GM19351 (cell line): ENCODE results near the gene ACTR3.

ENCODE experiments used
- ATAC-seq: cut with Tn5 transposase; IDR thresholded peaks from one replicate; pipeline ENCODE4 v1.9.1; 2021; ENCODE audit warnings: mild to moderate bottlenecking, moderate library complexity; ENCODE audit not compliant: unreplicated experiment

The ACTR3 gene

DNA sequence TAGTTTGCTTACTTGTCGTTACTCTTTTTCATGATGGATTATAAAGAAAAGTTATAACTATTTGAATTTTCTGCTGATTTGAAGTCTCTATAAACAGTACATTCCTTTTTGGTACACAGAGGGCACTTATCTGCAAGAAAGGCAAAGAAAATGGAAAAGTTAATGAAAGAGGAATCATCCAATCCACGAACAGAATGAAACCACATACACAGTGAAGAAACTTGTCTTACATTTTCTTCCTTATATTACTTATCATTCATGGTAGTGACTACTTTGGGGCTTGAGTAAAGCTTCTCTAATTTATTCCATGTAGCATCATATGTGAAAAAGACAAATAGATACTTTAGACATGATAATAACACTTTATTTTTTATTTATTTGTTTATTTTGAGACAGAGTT, 14.8 kb upstream of the ACTR3 start:
- no peak for ATAC-seq

DNA sequence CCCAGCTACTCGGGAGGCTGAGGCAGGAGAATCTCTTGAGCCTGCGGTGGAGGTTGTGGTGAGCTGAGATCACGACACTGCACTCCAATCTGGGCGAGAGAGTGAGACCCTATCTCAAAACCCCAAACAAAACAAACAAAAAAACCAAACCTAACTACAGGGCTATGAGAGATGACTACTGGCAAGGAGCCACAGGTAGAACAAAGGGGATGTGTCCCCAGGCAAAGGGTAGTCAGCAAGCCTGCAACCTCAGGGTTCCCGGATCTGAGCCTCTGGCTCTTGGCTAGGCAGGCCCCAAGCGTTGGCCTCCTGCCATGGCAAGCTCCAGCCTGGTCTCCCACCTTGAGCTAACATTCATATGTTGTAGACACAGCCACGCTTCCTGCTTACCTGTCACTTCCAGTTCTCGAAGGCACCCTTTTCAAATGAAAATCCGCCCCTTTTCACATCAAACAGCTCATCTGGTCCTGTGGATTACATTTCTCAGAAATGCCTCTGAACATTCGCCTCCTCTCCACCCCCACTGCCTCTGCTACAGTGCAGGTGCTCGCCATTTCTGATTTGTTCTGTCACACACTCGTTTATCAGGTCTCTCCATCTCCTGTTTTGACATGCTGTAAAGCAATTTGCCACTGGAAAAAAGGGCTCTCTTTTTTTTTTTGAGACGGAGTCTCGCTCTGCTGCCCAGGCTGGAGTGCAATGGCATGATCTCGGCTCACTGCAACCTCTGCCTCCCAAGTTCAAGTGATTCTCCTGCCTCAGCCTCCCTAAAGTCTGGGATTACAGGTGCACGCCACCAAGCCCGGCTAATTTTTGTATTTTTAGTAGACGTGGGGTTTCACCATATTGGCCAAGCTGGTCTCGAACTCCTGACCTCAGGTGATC, 13.1 kb upstream of the ACTR3 start:
- ATAC-seq: no peak

DNA sequence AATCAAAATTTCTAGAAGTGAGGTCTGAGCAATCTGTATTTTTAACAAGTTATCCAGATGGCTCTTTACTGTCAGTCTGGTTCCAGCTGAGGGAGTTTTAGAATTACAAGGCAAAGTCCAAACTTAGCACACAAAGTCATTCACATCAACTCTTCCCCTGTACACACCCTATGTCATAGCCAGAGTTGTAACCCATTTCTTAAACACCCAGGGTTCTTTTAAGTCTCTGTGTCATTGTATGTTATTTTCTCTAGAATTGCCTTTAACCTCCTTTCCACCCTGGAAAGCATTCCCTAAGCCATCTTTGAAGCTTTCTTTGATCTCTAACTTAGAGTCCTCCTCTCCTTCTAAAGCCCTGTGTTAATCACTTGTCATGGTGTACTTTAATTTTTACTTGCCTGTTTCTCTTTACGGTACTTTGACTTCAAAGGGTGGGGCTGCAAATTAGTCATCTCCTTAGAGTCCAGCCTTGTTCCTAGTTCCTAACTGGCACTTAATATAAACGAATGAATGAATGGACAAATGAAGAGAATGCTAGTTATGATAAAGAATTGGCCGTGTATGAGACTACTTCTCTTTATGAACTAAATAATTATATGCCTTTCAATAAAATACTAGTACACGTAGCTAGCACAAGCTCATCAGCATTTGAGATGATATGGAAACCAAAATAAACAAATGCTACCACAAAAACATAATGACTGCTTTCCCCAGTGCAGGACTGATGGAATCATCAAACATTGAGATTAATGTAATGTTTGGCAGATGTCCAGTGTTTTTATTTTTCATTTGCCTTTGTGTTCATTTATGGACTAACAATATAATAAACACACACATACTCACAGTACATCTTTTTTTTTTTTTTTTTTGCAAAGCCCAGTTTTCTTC, 11.9 kb upstream of the ACTR3 start:
- ATAC-seq: no peak

DNA sequence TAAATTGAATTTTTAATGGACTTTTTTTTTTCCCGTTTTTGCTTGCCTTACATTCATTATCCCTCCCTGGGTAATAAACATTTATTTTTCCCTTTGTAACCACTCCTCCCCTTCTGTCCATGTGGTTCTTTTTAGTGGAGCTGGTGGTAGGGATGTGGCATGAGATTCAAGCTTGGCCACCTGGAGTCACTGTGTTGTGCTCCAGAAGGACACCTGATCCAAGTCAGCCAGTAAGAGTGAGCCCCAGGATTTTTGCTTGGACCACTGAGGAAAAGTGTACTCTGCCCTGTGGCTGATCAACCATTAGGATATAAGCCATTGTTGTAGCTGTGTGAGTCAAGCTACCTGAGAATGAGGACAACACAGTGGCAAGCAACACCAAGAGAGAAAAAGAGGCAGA, 11.1 kb upstream of the ACTR3 start:
- no peak for ATAC-seq

DNA sequence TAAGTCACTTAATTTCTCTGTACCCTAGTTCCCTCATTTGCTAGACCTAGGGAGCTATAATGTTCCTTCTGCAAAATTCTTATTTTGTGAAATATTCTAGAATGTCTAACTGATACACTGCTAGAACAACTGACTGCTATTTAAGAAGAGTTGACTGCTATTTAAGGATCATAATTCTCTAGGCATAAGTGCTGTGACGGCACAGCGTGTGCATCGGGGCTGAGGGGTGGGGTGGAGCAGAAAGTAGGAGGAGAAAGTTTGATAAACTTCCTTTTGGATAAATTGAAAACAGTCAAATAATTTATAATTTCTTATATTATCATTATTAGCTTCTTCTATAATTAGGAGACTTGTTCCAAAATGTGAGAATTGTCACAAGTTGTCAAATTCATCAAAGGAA, 10.4 kb upstream of the ACTR3 start:
- no peak for ATAC-seq

DNA sequence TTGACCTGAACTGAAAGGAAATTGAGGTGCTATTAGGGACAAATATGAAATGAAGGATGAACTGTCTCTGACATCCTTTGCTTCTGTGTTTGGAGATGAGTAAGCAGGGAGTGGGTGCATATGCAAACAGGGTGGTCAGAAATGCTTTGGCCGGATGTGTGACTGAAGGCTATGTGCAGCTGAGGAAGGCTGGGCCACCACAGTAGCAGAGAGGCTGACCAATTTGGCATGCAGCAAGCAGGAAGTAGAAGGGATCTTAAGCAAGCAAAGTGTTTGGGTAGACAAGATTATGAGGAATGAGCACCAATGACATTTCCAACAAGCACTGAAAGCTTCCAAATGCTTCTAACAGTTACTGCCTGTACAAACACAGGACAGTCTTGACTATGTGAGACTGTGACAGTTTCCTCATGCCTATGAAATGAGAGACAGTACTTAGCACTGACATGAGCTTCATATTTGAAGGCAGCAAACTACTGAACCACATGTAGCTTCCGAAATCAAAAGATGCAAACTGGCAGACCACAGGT, 3.3 kb upstream of the ACTR3 start:
- ATAC-seq: peak; percentile 71

DNA sequence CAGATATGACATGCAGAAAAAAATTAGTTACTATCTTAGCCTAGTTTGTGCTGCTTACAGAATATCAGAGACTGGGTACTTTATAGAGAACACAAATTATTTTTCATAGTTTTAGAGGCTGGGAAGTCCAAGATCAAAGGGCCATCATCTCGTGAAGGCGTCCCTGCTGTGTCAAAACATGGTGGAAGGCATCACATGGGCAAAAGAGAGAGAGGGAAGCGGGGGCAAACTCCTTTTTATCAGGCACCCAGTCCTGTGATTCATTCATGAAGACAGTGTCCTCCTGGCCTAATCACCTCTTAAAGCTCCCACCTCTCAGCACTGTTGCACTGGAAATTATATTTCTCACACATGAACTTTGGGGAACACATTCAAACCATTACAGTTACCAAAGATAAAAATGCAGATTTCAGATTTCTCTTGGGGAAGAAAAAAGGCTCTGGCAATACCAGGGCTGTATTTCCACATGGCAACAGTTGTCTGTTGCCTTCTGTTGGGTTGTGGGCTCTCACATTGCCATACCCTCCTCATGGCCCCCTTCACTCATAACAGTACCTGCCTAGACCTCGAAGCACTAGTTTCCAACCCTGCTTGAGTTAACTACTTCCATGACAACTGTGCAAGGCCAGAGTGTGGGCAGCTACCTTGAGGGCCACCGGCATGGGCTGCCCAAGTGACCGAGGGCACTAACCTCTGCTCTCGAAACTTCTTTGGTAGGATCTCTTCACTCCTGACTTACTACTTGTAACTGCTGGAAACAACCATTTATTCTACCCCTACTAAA, 2.7 kb upstream of the ACTR3 start:
- peak; percentile 0 for ATAC-seq

DNA sequence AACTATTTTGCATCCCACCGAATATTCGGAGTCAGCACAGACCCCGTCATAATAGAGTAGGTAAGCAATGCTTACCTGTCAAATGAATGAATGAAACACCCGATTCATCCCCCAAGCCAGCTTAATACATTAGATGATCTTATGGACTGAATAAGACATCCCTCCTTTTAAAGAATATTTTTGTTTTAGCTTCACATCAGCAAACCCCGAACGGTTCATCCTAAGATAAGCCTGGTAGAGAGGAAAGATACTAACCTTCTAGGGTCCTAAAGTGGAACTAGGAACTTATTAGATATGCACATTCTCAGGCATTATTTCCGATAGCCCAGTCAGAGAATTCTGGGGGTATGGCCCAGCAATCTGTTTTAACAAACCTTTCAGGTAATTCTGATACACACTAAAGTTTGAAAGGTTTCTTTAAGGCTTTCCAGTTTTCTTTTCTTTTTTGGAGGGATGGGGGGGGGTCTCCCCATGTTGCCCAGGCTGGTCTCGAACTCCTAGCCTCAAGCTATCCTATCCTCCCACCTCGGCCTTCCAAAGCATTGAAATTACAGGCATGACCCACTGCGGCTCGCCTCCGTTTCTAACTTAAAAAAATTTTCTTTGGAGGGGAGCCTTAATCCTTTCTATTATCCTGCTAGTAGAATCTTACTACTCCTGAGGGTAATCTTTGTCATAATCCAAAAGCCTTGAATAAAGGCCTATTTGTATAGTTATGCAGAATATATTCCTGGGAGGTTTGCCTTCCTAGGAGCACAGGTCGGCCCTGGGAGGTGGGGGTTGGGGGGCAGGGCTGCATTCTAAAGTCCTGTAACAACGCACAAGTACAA, 1.0 kb upstream of the ACTR3 start:
- no peak for ATAC-seq

DNA sequence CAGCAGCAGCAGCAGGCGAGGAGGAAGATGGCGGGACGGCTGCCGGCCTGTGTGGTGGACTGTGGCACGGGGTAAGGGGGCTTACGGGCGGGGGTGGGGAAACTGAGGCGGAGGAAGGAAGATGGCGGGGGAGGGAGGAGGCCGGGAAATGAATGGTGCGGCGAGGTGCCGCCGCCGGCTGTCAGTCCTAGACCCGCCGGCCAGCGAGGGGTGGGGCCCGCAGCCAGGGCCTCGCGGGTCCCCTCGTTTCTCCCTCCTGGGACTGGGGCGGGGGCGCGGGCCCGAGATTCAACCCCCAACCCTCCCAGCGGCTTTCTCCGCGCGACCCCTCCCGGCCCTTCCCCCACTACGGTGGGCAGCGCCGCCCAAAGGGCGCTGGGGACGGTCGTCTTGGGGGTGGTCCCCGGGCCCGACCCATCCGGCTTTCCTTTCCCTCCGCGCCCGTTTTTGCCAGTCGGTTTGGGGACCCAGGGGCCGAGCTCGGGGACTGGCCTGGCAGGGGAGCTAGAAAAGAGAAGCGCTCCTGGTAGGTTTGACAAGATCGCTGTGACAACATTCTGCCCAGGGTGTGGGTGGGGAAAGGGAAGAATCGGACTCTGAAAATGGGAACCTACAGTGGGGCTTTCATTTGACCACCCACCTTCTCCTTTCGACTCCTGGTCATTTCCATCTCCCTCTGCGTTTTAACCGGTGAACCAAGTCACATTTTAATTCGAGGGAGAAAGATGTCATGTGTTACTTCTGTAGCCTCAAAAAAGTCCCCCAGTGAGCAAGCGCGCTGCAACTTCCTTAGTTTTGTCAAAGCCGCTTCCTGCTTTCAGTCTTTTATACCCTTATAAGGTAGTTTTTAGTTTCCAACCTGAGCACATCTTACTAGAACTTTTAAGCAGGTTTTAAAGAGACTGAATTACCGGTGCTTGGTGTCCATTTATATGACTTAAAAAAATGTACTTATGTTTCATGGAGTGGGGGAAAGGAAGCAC, 655 bp downstream of the ACTR3 start:
- ATAC-seq: peak; percentile 26

DNA sequence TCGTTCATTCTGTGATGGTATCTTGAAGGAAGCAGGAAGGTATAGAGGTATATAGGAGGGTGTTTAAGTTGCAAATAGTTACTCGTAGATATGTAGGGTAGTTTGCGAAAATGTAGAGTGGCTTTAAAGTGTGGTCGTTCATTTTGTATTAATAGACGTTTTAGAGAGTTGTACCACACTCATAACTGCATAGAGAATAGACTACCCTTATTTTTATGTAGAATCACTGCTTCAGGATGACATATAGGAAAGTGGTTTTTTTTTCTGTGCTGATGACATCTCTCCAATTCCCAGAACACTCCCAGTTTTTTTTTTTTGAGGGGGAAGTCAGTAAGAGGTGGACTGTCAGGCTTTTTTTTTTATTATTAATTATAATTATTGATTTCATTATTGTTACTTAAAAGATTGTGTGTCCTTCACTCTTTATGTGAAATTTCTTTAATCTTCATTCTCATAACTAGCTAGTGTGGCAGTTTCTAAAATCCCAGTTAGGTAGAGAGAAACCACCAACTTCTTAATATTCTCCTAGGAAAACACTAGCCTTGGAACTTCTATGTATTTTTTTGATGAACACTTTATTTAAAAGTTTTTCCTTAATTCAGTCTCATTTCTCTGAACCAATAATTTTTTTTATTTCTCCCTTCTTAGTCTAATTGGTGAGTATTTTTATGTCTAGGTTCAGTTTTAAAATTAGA, 1.5 kb downstream of the ACTR3 start:
- ATAC-seq: no peak

DNA sequence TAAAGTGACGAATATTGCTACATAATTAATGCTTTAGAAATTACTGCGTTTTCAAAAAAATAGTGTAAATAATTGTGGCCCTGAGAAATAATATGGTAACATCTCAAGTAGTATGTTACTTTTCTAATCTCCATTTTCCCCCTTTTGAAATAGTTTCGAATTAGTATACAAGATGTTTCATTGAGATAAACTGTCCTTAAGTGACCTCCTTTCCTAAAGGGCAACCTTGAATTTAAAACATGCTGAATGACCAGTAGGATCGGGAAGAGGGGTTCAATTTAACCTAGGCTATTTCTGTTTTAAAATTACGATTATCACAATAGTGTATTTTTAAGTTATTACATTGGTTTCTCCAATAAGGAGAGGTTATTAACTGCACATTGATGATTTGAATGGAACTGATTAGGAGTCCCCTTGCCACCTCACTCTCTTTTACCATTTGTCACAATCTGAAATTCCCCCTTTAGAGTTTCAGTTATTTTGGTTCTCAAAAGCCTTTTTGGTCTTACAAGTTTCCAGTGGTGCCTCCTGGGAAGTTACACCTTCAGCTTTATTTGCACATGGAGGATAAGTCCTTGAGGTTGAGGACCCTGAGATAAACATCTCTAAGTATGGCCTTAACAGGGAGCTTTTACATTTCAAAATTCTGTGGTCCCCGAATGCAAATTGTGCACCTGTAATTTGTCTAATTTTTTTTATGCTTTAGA, 2.3 kb downstream of the ACTR3 start:
- ATAC-seq: no peak

DNA sequence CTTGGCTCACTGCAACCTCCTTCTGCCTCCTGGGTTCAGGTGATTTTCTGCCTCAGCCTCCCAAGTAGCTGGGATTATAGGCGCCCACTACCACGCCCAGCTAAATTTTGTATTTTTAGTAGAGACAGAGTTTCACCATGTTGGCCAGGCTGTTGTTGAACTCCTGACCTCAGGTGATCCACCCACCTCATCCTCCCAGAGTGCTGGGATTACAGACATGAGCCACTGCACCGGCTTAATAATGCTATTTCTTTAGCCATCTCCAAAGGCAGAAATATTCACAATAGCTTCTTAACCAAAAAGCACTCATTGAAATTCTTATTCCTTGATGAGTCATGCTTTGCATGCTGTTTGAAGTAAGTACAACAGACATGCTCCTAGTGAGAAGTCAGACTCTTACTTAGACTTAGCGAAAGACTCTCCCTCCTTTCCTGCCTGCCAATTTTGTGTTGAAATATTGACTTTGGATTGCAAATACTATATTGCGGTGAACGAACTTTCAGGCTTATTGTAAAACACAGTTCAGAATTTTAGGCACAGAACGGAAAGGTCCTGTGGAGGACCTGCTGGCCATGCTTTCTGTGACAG, 4.4 kb downstream of the ACTR3 start:
- ATAC-seq: no peak

DNA sequence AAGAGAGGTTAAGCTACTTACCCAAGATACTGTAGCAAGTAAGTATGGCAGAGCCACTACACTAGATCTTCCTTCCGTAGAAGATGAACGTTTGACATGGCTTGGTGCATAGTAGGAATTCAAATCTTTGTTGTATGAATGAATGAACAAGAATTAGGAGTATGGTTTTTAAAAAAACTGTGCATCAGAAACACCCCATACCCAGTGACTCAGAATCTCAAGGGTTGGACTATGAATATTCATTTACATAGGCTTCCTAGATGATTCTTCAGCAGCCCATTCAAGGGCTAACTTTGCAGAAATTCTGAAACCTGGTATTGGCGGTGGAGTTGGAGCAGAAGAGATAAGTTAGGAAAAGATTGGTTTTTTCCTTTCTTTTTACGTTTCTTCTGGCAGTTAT, 5.4 kb downstream of the ACTR3 start:
- no peak for ATAC-seq

DNA sequence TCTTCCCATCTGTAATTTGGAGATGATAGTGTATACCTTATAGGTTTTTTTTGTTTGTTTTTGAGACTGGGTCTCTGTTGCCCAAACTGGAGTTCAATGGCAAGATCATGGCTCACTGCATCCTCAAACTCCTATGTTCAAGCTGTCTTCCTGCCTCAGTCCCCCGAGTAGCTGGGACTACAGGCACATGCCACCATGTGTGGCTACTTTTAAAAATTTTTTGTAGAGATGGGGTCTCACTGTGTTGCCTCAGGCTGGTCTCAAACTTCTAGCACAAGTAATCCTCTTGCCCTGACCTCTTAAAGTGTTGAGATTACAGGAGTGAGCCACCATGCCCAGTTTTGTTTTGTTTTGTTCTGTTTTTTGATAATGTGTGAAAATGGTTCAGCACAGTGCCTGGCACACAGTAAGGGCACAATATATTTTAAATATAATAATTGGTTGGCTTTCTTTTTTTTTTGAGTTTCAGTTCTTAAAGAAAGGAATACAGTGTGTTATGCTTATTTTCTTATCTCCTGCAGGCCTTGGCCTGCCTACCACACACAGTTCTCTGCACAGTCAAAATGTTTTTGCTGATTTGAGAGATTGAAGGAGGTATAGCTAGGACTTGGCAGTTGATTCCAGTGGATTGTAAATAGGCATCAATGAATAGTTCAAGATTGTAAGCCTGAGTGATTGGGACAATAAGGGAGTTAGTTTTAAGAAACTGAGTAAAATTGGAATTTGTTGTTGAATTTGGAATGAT, 6.1 kb downstream of the ACTR3 start:
- no peak for ATAC-seq

DNA sequence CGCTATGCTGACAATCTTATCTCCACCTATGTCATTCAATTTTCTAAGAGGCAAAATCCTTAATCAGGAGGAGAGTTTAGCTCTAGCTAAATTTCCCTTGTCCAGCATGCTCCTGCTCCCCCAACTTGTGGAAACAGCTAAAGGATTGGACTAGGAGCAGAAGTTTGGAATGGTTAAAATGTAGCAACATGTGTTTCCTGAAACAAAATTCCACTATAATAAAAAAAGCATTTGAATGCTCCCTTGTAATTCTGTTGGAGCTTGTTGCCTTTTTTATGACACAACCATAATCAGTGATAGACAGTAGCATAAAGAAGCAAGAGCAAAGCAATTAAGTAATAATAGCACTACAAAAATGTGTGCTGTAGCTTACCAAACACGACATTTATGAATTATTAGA, 6.9 kb downstream of the ACTR3 start:
- ATAC-seq: no peak

DNA sequence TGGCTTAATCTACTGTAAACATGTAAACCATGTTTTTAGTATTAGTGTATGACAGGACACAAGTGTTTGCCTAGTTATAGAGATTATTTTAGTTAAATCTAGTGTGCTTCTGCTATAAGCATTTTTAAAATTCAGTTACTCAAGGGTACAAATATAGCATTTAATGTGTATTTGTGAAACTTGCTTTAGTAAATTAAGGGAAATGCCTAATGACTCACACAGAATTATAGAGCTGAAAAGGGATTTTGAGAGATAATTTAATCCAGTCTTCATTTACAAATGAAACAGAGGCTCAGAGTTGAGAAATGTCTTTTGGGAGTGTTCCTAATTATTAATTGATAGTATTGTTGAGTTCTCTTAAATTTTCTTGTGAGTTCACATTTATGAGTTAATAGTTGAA, 8.2 kb downstream of the ACTR3 start:
- no peak for ATAC-seq

DNA sequence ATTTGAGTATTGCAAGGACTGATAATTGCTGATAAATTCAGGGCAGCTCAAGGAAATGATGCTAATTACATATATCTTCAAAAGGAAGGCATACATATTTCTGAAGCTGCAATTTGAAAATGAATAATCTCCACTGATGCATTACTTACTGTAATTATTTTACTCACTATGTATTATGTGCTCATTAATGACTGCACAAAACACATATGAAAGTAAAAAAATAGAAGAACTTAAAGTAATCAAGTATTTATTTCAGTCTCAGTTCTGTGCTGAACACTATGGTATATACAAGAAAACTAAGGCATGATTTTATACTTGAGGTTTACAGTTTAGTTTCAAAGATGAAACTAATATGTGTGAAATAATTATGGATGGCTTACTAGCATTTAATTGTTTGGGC, 9.3 kb downstream of the ACTR3 start:
- ATAC-seq: no peak
